GM20000 (cell line): Measurements from ENCODE around the gene RP2.

Experiments
- DNase-seq: peaks from one replicate; pipeline ENCODE4 v3.0.0; 2012; ENCODE audit warnings: low spot score
- CTCF ChIP-seq: IDR thresholded peaks from 2 replicates; pipeline ENCODE4 v1.5.1; 2012; ENCODE audit warnings: mild to moderate bottlenecking, control low read depth; ENCODE audit errors: extremely low read depth, missing control alignments

Gene RP2

GRCh38 chrX:46916273-46916672, 79.4 kb downstream of the RP2 start:
- no peak for TF ChIP-seq CTCF
- DNase-seq, result no peak

- DNase-seq, result no peak
- no peak for TF ChIP-seq CTCF
Observed at GRCh38 chrX:46917622-46918021, 80.8 kb downstream of the RP2 start.

- no peak for TF ChIP-seq CTCF
- DNase-seq, result no peak
Observed at GRCh38 chrX:46918434-46918833, 81.6 kb downstream of the RP2 start.

GRCh38 chrX:46920235-46920634, 83.4 kb downstream of the RP2 start:
- TF ChIP-seq CTCF, result no peak
- no peak for DNase-seq

GRCh38 chrX:46922611-46923010, 85.8 kb downstream of the RP2 start:
- no peak for DNase-seq
- no peak for TF ChIP-seq CTCF

GRCh38 chrX:46927718-46928117, 90.9 kb downstream of the RP2 start:
- TF ChIP-seq CTCF, result no peak
- no peak for DNase-seq

- DNase-seq, result no peak
- no peak for TF ChIP-seq CTCF
Observed at GRCh38 chrX:46929439-46930261, 92.8 kb downstream of the RP2 start.
